Lung (tissue), 12 donors: Measurements from ENCODE around the gene PAXIP1. TPM values are rescaled to one million over a fixed set of nuclear protein-coding genes. Genes with fewer than 3 reads are reported as not detected.

Experiments used
- ATAC-seq: fragments of 200-7000 bp; cut with Tn5 transposase; one replicate; pipeline ENCODE4 v1.9.1; 2020; ENCODE audit warnings: moderate number of reproducible peaks; ENCODE audit not compliant: insufficient read depth, low FRiP score
- DNase-seq, 3 donors: peaks; one replicate each; pipeline ENCODE4 v3.0.0-alpha.2; 2013 to 2017
- H3K27ac ChIP-seq, 2 donors: one replicate each; pipeline ENCODE4 v1.5.1; 2013; ENCODE audit warnings: mild to moderate bottlenecking in 2 of 2, moderate library complexity in 2 of 2, control low read depth in 1 of 2, inconsistent platforms in 1 of 2, low read depth in 1 of 2, low read length in 1 of 2
- H3K27me3 ChIP-seq, 3 donors: one replicate each; pipeline ENCODE4 v1.5.1; 2013; ENCODE audit warnings: low read length in 2 of 3; ENCODE audit not compliant: control insufficient read depth in 3 of 3, insufficient read depth in 3 of 3
- H3K36me3 ChIP-seq, 4 donors: one replicate each; pipeline ENCODE4 v1.5.1; 2013; ENCODE audit warnings: low read length in 4 of 4, mild to moderate bottlenecking in 1 of 4, moderate library complexity in 1 of 4; ENCODE audit not compliant: control insufficient read depth in 4 of 4, insufficient read depth in 4 of 4
- H3K4me1 ChIP-seq, 5 donors: one replicate each; pipeline ENCODE4 v1.5.1; 2013; ENCODE audit warnings: low read length in 5 of 5, mild to moderate bottlenecking in 2 of 5, moderate library complexity in 1 of 5; ENCODE audit not compliant: control insufficient read depth in 5 of 5, insufficient read depth in 5 of 5
- H3K4me3 ChIP-seq: one replicate; pipeline ENCODE4 v1.5.1; 2013; ENCODE audit warnings: mild to moderate bottlenecking, control low read depth, moderate library complexity
- H3K9ac ChIP-seq, 2 donors: one replicate each; pipeline ENCODE4 v1.5.1; 2013; ENCODE audit warnings: low read length in 2 of 2, control low read depth in 1 of 2; ENCODE audit not compliant: insufficient read depth in 1 of 2
- H3K9me3 ChIP-seq, 4 donors: one replicate each; pipeline ENCODE4 v1.5.1; 2013; ENCODE audit warnings: low read length in 3 of 4, mild to moderate bottlenecking in 1 of 4, moderate library complexity in 1 of 4; ENCODE audit not compliant: control insufficient read depth in 4 of 4, insufficient read depth in 3 of 4
- CTCF ChIP-seq: IDR thresholded peaks from 2 replicates; pipeline ENCODE4 v1.5.1; 2012; ENCODE audit warnings: mild to moderate bottlenecking; ENCODE audit errors: control extremely low read depth, extremely low read depth
- WGBS, 2 donors: extraction: QIAGEN DNeasy Blood & Tissue Kit; methylation state at CpG; one replicate each; pipeline ENCODE4 v1.1.7; 2013; 5-methylcytosine and 5-hydroxymethylcytosine counted together
- polyA plus RNA-seq, 2 donors: library from polyadenylated mRNA; stranded (reverse); fragments of 200-250 nt; gene quantifications; one replicate each; pipeline ENCODE4 v1.2.1, GENCODE V29; 2013
- total RNA-seq, 2 donors: library from RNA; depleted of rRNA in 1 of 2; stranded (reverse); fragments of >200 nt in 1 of 2; gene quantifications; one replicate each; pipeline ENCODE4 v1.2.1, GENCODE V29; 2014 to 2021
- donor health status: control.
- donor health status: control.
- donor health status: Bipolar disorder and iron deficiency.
- donor health status: healthy.
- donor health status: DM: yes; HTN: yes; CAD: no.

Gene PAXIP1
- total and polyA plus RNA-seq, 4 donors: 4.7 to 15.3 (median 7.5) TPM

- DNase-seq (no peak), ATAC-seq (no peak)
- Histone ChIP-seq H3K4me3 (no peak overlapping the region), H3K4me1 (peaks cover 0 to 15% (median 0%) of the 10 kb centered on the region in 5 donors), H3K9me3 (peaks cover 0 to 14% (median 1%) of the 10 kb centered on the region in 4 donors), H3K9ac (no peak overlapping the region), H3K27ac (no peak overlapping the region), H3K27me3 (peaks cover 0 to 16% (median 0%) of the 10 kb centered on the region in 3 donors), H3K36me3 (no peaks in the 10 kb centered on the region)
- no peak for TF ChIP-seq CTCF
- WGBS, 2 donors: 90% methylated on average over 6 of the region's 6 CpGs
These were observed 91.0 kb downstream of the PAXIP1 start for GRCh38 chr7:154911862-154912455.

GRCh38 chr7:154911411-154911810 is 91.5 kb downstream of the PAXIP1 start:
- ATAC-seq (no peak), DNase-seq (no peak)
- Histone ChIP-seq H3K9ac (no peak overlapping the region), H3K9me3 (peaks cover 0 to 14% (median 1%) of the 10 kb centered on the region in 4 donors), H3K4me1 (peaks cover 0 to 15% (median 0%) of the 10 kb centered on the region in 5 donors), H3K27me3 (peaks cover 0 to 13% (median 0%) of the 10 kb centered on the region in 3 donors), H3K27ac (no peak overlapping the region), H3K36me3 (no peaks in the 10 kb centered on the region), H3K4me3 (no peak overlapping the region)
- TF ChIP-seq CTCF: no peak
- WGBS, 2 donors: 94 to 100% methylated on average over 2 of the region's 2 CpGs

GRCh38 chr7:154910977-154911376 is 91.9 kb downstream of the PAXIP1 start:
- Histone ChIP-seq H3K4me1 (peaks cover 0 to 15% (median 0%) of the 10 kb centered on the region in 5 donors), H3K4me3 (no peak overlapping the region), H3K9ac (no peak overlapping the region), H3K27ac (no peak overlapping the region), H3K27me3 (peaks cover 0 to 13% (median 0%) of the 10 kb centered on the region in 3 donors), H3K9me3 (peaks cover 0 to 14% (median 1%) of the 10 kb centered on the region in 4 donors), H3K36me3 (no peaks in the 10 kb centered on the region)
- no peak for ATAC-seq
- no peak for TF ChIP-seq CTCF
- 83 to 95% methylated on average over 4 of the region's 4 CpGs for WGBS, 2 donors
- no peak for DNase-seq

GRCh38 chr7:154910125-154910524 is 92.8 kb downstream of the PAXIP1 start:
- Histone ChIP-seq H3K4me3 (no peak overlapping the region), H3K9ac (no peak overlapping the region), H3K36me3 (no peaks in the 10 kb centered on the region), H3K27me3 (peaks cover 0 to 10% (median 0%) of the 10 kb centered on the region in 3 donors), H3K4me1 (peaks cover 0 to 15% (median 0%) of the 10 kb centered on the region in 5 donors), H3K9me3 (peaks cover 0 to 14% (median 1%) of the 10 kb centered on the region in 4 donors), H3K27ac (no peak overlapping the region)
- 86 to 87% methylated on average over 4 of the region's 4 CpGs for WGBS, 2 donors
- DNase-seq (no peak), ATAC-seq (no peak)
- no peak for TF ChIP-seq CTCF
